A673 (cell line): ENCODE data around the gene CYP1A2. TPM values are rescaled to one million over a fixed set of nuclear protein-coding genes. Genes with fewer than 3 reads are reported as not detected.

ENCODE experiments used
- BruUV-seq: library from RNA; stranded (reverse); fragments of 400-500 nt; replicated peaks from 2 replicates; lab custom pipeline; 2021; lab: Mats Ljungman, UMichigan
- CTCF ChIA-PET: fragments of 300-600 bp; sonication (Branson Sonifier 250); formaldehyde crosslinking; loops from one replicate; lab custom pipeline; 2022; ENCODE audit warnings: antibody characterized with exemption; lab: Charles Lee
- POLR2A ChIA-PET: fragments of 300-600 bp; sonication (Branson Sonifier 250); formaldehyde crosslinking; loops from one replicate; lab custom pipeline; 2022; ENCODE audit warnings: antibody characterized with exemption; ENCODE audit not compliant: low non-redundant PET; lab: Charles Lee
- DNase-seq: peaks from one replicate; pipeline ENCODE4 v3.0.0-alpha.2; 2015; ENCODE audit warnings: low spot score
- H3K27ac ChIP-seq: fragments of 200-600 bp; sonication (generic); 2 replicates; pipeline ENCODE4 v1.5.1; 2016; ENCODE audit warnings: mixed run types, low read depth, mild to moderate bottlenecking, mixed read lengths, antibody characterized with exemption, low read length; ENCODE audit not compliant: poor library complexity, severe bottlenecking
- H3K27me3 ChIP-seq: fragments of 200-600 bp; sonication (generic); replicated peaks from 2 replicates; pipeline ENCODE4 v1.6.1; 2017; ENCODE audit warnings: mixed run types, low read depth, mild to moderate bottlenecking, mixed read lengths, antibody characterized with exemption, low read length; ENCODE audit not compliant: insufficient read depth, poor library complexity
- H3K36me3 ChIP-seq: fragments of 200-600 bp; sonication (generic); 2 replicates; pipeline ENCODE4 v1.6.1; 2016; ENCODE audit warnings: mixed run types, mild to moderate bottlenecking, mixed read lengths, antibody characterized with exemption, low read length; ENCODE audit not compliant: insufficient read depth, poor library complexity, severe bottlenecking
- H3K4me1 ChIP-seq: fragments of 200-600 bp; sonication (generic); 2 replicates; pipeline ENCODE4 v1.6.1; 2017; ENCODE audit warnings: mixed run types, mild to moderate bottlenecking, mixed read lengths, antibody characterized with exemption, low read length; ENCODE audit not compliant: insufficient read depth, poor library complexity, severe bottlenecking
- H3K4me3 ChIP-seq: fragments of 200-600 bp; sonication (generic); 2 replicates; pipeline ENCODE4 v1.5.1; 2016; ENCODE audit warnings: low read depth, mixed run types, mild to moderate bottlenecking, mixed read lengths, low read length; ENCODE audit not compliant: poor library complexity, severe bottlenecking
- H3K9me3 ChIP-seq: fragments of 200-600 bp; sonication (generic); 2 replicates; pipeline ENCODE4 v1.6.1; 2016; ENCODE audit warnings: mixed run types, low read depth, mild to moderate bottlenecking, mixed read lengths, antibody characterized with exemption, low read length; ENCODE audit not compliant: poor library complexity, severe bottlenecking
- EZH2 ChIP-seq: fragments of 200-600 bp; sonication (generic); IDR thresholded peaks from 2 replicates; pipeline ENCODE4 v1.6.1; 2017; ENCODE audit warnings: borderline replicate concordance, low read depth, mild to moderate bottlenecking, mixed read lengths, antibody characterized with exemption, low read length; ENCODE audit not compliant: poor library complexity, severe bottlenecking
- intact Hi-C: fragments of 100-400 bp; cut with micrococcal nuclease; formaldehyde crosslinking; loops from one replicate; pipeline ENCODE4 v1.10.0; 2022; ENCODE audit not compliant: unreplicated experiment
- total RNA-seq: library from RNA; stranded (reverse); gene quantifications from 2 replicates; pipeline ENCODE4 v1.2.3, GENCODE V29; 2021
- TF ChIP-seq, protein P1 (sequence below): fragments of 300-800, 200-600 bp; sonication (generic); conservative IDR thresholded peaks from 2 replicates; pipeline ENCODE4 v1.5.1; 2017; ENCODE audit warnings: low read depth, mild to moderate bottlenecking, antibody characterized with exemption, low read length, moderate library complexity, mixed read lengths

CYP1A2 gene
- total RNA-seq, 1 experiment from 2014 or later = not detected

DNA sequence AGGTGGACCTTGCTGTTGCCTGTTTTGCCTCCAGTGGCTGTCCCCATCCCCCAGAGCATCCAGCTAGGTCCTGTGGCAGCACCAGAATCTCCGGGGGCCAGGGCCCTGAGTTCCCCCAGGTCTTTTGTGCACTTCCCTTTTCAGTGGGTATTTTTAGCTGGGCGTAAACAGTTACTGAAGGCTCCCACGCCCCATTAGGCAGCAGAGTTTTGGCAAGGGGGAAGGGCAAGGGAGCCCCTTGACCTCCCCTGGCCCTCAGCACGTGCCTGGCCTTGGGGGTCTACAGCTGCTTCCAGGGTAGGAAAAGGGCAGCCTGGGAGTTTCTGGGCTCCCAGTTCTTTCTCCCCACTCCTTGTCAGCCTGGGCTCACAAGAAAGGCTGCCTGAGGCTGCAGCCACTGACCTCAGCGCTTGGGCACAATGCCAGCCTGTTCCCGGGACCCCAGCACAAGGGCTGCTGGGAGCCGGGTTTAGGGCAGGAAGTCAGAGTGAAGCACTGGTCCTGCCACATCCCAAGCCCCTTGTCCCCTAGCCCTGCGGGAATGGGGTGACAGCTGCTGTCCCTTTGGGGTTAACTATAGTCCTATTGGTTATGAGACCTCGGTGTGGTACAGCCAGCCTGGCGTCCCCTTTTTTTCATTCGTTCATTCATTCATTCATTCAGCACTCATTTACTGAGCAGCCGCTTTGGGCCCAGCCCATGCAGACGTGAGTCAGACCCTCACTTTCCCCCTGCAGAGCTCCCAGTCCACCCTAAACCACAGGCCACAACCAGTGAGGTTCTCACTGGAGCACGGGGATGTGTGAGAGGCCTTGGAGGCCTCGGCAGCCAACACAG, 41.7 kb downstream of the CYP1A2 start:
- no peaks in the 10 kb centered on the region for H3K27me3 ChIP-seq
- no TSS peak for BruUV-seq
- peak overlapping the region; percentile 42 for H3K27ac ChIP-seq
- TF ChIP-seq, protein P1, sequence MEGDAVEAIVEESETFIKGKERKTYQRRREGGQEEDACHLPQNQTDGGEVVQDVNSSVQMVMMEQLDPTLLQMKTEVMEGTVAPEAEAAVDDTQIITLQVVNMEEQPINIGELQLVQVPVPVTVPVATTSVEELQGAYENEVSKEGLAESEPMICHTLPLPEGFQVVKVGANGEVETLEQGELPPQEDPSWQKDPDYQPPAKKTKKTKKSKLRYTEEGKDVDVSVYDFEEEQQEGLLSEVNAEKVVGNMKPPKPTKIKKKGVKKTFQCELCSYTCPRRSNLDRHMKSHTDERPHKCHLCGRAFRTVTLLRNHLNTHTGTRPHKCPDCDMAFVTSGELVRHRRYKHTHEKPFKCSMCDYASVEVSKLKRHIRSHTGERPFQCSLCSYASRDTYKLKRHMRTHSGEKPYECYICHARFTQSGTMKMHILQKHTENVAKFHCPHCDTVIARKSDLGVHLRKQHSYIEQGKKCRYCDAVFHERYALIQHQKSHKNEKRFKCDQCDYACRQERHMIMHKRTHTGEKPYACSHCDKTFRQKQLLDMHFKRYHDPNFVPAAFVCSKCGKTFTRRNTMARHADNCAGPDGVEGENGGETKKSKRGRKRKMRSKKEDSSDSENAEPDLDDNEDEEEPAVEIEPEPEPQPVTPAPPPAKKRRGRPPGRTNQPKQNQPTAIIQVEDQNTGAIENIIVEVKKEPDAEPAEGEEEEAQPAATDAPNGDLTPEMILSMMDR = no peak
- TF ChIP-seq EZH2 = no peak
- ChIA-PET CTCF (no interaction called here), POLR2A (no interaction called here)
- peaks cover 8% of the 10 kb centered on the region for H3K36me3 ChIP-seq
- no peak for DNase-seq
- H3K4me1 ChIP-seq = peaks cover 46% of the 10 kb centered on the region
- H3K9me3 ChIP-seq = no peaks in the 10 kb centered on the region
- no peak overlapping the region for H3K4me3 ChIP-seq
- intact Hi-C loops = no loop called here

GRCh38 chr15:74791007-74791406, 42.4 kb downstream of the CYP1A2 start:
- DNase-seq = no peak
- peak overlapping the region; percentile 42 for H3K27ac ChIP-seq
- peaks cover 8% of the 10 kb centered on the region for H3K36me3 ChIP-seq
- no peaks in the 10 kb centered on the region for H3K9me3 ChIP-seq
- intact Hi-C loops = no loop called here
- no TSS peak for BruUV-seq
- ChIA-PET POLR2A (no interaction called here), CTCF (no interaction called here)
- H3K4me1 ChIP-seq = peaks cover 46% of the 10 kb centered on the region
- no peaks in the 10 kb centered on the region for H3K27me3 ChIP-seq
- no peak overlapping the region for H3K4me3 ChIP-seq
- TF ChIP-seq EZH2 = no peak
- TF ChIP-seq, protein P1 = no peak

- no TSS peak for BruUV-seq
- Histone ChIP-seq H3K9me3 (no peaks in the 10 kb centered on the region), H3K27ac (no peak overlapping the region), H3K4me1 (peaks cover 41% of the 10 kb centered on the region), H3K27me3 (no peaks in the 10 kb centered on the region), H3K36me3 (peaks cover 8% of the 10 kb centered on the region), H3K4me3 (no peak overlapping the region)
- intact Hi-C loops = no loop called here
- TF ChIP-seq, protein P1 = no peak
- TF ChIP-seq EZH2 = no peak
- DNase-seq = no peak
- POLR2A ChIA-PET = no interaction called here
- CTCF ChIA-PET = no interaction called here
Observed at GRCh38 chr15:74791667-74792066, 43.0 kb downstream of the CYP1A2 start.
